CMK (cell line): ENCODE measurements around the gene ZNF576.
"Not testable (repeated sequence)": the region's sequence is repeated elsewhere in the genome, so short reads cannot be mapped to it uniquely, and the experiment has no call there.

Experiments used
- DNase-seq: peaks from one replicate; pipeline ENCODE4 v3.0.0-alpha.2; 2010; ENCODE audit warnings: low read depth

ZNF576 gene

DNA sequence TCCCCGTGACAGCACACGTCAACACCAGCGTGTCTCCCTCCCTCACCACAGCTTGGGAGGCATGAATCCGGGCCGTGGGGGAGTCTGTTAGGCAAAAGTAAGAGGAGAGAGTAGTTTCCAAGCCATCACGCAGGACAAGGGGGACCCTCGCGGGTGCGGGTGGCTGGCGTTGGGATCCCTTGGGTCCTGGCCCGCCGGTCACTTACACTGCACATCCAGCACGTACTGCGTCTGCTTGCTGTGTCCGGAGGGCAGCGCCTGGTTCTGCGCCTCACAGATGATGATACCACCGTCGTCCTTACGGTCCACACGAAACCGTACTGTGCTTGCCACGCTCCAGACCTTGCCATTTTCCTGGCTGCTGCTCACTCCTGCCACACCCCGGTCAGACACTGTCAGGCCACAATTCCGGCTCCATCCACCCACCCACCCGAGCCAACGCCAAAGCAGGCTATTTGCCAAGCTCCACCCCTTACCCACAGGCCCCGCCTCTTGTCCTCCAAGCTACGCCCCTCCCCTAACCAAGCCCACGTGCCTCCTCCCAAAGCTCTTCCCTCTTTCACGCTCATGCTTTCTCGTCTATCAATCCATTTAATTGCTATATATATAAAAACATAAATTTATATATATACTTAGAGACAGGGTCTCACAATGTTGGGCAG lies 29.7 kb downstream of the ZNF576 start:
- peak; percentile 88 for DNase-seq

DNA sequence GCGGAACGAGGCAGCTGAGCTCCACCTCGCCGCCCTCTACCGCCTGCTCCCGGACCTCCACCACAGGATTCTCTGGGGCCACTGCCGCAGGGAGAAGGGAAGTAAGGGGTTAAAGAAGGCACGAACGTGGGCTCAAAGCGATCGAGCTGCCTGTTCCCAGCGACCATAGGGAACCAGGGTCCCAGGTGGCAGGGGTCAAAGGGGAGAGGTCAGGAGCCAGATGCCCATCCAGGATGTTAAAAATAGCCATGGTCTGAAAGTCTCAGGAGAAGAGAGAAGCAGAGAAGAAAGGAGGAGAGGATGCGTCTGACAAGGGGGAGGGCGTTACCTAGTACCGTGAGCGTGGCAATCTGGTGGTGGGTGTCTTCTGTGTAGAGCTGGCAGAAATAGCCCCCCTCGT lies 30.4 kb downstream of the ZNF576 start:
- no peak for DNase-seq

DNA sequence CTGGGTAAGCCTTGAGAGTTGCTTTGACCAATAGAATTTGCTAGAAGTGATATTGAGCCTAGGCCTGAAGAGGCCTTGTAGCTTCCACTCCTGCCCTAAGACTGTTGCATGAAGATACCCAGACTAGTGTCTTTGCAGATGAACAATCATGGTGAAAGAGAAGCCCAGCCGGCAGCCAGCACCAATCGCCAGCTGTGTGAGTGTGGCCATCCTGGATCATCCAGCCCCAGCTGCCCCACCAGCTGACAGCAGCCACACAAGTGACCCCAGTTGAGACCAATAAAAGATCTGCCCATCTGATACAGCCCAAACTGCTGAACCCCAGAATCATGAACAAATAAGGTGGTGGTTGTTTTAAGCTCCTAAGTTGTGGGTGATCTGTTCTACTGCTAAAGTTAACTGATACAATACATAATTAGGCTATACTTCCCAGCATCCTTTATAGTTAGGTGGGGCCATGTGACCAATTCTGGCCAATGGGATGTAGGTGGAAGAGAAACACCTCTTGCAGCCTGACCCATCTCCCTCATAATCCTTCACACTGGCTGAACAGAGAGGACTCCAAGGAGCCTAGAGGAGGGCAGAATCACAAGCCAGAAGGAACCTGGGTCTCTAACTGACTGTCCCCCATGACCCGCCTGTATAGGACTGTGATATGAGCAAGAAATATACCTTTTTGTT lies 32.4 kb downstream of the ZNF576 start:
- no peak for DNase-seq

DNA sequence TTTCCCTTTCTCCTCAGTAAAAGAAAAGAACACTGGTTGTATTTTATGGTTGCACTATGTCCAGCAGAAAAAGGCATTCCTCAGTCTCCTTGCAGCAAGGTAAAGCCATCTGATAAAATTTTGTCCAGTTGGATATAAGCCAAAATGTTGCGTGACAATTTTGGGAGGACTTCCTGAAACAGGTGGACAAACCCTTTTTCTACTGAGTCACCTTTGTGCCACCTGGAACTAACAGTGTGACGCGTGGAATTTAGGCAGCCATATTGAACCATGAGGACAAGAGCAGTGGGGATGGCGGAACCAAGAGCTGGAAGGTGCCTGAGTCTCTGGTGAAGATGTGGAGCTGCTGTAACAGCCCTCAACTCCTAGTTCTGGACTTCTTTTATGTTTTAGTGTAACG lies 35.1 kb downstream of the ZNF576 start:
- no peak for DNase-seq

DNA sequence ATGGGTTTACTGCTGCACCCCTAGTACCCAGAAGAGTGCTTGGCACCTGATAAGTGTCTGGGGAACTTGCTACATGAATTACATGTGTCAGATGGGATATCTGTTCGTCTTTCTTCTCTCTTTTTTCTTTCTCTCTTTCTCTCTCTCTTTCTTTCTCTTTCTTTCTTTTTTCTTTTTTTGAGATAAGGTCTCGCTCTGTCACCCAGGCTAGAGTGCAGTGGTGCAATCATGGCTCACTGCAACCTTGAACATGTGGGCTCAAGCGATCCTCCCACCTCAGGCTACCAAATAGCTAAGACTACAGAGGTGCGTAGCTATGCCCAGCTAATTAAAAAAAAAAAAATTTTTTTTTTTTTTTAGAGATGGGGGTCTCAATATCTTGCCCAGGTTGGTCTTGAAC lies 37.1 kb downstream of the ZNF576 start:
- DNase-seq = no peak

DNA sequence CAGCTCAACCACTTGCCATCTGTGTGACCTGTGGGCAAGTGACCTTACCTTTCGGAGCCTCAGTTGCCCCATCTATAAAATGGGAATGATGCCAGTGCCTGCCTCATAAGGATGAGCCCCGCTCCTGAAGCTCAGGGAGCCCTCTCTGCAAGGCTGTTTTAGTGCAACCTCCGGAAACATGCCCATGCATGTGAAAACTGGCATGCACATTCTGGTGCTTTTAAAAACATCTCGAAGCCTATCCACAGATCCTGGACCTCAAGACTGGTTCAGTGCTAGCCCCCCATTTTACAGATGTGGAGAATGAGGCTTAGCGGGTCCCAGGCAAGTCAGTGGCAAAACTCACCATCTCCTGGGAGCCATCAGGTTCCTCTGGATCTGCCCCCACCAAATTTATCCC lies 37.7 kb downstream of the ZNF576 start:
- no peak for DNase-seq

DNA sequence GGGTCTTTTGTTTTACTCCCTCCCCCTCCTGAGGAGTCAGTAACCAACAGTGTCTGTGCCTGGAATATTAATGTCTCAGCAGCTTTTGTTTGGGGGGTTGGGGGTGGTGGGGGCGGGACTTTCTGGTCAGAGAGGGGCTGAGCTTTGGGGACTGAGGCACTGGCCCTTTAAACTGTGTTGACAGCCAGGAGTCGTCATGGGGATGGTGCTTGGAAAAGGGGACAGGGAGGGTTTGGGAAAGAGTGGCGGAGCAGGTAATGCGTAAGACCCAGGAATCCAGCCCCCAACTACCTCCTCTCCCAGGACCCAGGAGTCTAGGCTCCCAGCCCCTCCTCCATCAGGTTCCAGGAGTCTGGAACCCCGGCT lies 38.1 kb downstream of the ZNF576 start:
- DNase-seq = no peak

DNA sequence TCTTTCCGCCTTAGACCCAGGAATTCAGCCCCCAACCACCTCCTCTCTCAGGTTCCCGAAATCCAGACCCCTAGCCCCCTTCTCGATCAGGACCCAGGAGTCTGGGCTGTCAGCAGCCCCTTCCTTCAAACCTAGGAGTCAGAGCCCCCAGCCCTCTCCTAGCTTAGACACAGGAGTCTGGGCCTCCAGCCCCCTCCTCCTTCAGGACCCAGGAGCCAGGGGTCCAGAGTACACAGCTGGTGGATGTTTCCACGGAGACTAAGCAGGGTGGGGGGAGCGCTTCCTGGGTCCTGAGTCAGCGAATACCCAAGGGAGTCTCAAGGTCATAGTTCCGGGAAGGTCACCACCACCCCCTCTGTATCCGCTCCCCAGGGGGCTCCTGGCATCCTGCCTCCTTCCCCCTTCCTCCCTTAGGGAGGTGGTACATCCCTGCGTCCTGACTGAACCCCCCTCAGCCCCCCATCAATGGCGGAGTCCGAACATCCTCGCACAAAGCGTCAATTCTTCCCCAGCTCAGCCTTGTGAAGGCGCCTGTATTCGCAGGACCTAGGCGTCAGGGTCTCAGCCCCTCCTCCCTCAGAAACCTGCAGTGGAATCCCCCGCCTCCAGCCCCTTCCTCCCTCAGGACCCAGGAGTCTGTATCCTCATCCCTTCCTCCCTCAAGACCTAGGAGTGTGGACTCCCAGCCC lies 38.6 kb downstream of the ZNF576 start:
- no peak for DNase-seq

DNA sequence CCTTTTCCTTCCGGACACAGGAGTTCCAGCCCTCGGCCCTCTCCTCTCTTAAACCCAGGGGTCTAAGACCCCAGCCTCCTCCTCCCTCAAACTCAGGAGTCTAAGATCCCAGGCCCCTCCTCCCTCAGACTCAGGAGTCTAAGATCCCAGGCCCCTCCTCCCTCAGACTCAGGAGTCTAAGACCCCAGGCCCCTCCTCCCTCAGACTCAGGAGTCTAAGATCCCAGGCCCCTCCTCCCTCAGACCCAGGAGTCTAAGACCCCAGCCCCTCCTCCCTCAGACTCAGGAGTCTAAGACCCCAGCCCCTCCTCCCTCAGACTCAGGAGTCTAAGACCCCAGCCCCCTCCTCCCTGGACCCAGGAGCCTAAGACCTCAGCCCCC lies 39.2 kb downstream of the ZNF576 start:
- not testable (repeated sequence) for DNase-seq

DNA sequence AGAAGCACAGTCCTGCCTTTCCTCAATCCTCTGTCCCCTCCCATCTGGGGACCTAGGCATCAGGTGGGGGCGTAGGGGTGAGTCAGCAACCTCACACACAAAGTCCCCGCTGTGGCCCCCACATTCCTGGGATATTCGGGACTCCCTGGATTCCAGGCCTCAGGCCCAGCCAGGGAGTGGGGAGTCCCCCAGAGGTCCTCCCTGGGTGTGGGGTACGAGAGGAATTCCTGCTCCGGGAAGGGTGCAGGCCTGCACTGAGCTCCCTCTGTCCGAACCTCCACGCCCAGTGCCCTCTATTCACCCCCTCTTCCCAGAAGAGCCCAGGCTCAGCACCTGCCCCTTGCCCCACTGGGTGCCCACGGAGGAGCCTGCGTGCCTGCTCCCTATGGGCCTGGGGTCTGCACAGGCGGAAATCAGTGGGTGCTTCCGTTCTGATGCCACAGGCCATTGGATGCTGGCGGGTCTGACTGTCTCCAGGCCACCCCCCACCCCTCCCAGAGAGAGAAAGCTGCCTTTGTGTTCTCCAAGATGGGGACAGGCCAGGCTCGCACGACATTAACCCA lies 39.8 kb downstream of the ZNF576 start:
- no peak for DNase-seq

DNA sequence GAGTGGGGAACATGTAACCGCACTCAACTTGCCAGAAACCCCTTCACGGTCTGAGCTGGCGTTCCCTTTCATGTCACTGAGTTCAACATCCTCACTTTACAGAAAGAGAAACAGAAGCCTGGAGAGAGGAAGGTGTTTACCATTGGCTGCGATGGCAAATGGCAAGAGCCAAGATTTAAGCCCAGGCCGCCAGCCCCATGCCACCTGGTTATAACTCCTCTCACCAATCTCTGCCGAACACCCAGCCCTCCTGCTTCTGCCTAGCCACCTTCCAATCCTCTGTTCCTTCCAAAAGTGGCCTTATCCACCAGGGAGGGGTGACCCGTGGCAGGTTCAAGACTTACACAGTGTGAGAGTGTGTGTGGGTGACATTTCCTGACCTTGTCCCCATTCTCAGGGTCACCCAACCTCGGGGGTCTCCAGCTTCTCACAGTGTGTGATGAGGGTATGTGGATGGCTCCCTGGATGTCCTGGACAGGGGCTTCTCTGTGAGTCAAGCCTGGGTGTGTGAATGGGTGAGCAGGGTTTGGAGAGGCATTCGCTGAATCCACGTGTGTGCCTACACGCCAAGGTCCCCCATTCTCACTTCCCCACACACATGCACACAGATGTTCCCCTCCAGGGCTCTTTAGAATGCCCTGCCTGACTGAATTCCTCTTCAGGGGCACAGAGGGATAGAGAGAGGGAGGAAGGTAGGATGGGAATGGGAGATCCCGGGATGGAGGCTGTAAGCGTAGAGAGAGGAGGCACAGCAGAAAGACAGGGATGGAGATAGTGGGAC lies 42.0 kb downstream of the ZNF576 start:
- DNase-seq = no peak

DNA sequence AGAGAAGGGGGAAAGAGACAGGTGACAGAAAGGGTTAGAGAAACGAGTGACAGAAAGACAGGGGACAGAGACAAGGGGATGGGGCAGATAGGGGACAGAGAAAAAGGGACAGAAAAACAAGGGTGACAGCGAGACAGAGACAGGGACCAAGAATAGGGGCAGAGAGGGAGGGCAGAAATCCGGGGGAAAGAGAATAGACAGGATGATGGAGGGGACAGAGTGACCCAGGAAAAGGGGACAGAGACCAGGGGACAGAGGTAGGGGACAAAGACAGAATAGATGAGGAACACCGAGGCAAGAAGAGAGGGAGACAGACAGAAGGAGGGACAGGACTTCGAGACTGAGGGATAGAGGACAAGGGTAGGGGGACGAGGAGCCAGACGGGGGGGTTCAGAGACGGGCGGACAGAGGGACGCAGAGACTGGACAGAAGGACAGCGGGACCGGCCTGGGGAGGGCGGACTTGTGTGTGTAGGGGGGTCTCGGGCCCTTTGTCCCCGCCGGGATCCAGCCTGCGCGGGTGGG lies 42.7 kb downstream of the ZNF576 start:
- DNase-seq = no peak

DNA sequence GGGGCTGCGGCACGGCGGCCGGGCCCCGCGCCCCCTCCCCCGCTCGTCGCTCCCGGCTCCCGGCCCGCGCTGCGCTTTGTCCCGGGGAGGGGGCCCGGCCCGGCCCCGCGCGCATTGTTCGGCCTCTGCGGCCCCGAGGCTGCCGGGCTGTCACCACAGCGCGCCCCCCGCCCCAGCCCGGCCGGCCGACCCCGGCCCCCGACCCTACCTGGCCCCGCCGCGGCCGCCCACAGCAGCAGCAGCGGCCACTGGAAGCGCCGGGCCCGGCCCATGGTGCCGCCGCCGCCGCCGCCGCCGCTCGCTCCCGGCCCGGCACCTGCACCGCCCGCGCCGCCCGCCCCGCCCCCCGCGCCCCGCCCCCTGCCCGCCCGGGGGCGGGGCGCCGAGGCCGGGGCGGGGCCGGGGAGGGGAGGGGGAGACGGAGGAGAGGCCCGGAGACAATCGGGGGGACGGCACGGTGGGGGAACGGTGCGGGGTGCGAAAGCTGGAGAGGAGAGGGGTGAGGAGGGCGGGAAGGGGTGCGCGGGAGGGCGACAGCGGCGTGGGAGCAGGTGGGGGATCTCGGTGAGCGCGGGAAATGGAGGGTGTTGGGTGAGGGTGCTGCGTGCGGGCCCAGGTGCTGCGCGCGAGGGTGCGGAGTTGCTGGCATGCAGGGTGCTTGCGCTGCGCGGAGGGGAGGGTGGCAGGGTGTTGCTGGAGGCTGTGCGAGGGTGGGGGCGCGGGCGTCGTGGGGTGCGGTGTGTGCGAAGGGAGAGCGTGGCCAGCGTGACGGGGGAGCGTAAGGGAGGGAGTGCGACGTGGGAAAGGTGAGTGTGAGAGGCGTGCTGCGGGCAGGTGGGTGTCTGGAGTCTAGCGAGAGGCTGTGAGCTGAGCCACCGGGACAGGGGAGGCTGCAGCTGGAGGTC lies 43.4 kb downstream of the ZNF576 start, which contains the start of gene CADM4:
Gene CADM4, minus strand, starts transcription at position 332 of the 905 bp plus-strand sequence. Its CDS starts 60 bp downstream, at position 272.
- DNase-seq = no peak

DNA sequence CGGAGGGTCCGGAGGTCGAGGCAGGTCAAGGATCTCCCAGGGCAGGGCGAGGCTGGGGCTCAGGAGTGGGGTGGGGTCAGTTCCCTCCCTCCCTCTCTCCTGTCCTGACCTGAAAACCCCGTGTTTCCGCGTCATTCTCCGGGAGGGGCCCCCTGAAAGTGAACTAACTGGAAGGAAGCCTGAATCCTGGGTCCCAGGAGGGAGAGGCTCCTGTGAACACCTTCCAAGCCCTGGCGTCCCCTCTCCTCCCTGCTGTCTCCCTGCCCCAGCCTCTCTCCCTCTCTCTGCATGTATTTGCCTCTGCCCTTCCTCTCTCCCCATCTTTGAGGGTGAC lies 44.0 kb downstream of the ZNF576 start:
- no peak for DNase-seq

DNA sequence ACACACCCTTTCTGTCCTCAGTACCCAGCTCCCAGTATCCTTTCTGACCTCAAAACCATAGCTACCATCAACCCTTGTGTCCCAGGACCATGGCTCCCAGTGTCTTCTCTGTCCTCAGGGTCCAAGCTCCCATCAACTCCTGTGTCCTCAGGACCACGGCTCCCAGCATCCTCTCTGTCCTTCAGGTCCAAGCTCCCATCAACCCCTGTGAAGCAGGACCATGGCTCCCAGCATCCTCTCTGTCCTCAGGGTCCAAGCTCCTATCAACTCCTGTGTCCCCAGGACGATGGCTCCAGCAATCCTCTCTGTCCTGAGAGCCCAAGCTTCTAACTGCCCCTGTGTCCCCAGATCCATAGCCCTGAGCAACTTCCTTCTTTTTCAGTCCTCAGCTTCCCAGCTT lies 44.9 kb downstream of the ZNF576 start:
- no peak for DNase-seq

DNA sequence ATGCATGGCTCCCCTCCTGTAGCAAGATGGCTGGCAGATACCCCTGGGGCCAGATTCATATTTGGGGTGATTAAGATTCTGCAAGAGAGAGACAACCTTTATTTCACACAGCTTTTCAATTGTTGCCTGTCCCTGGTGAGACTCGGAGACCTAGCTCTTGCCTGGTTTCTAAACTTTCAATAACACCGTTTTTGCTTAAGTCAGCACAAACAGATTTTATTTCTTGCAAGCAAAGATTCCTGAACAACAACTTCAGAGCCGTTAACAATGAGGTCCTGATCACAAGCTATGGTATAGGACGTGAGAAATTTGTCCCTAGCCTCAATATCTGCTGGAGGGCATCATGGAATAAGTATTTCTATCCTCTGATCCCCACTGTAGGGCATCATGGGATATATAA lies 46.1 kb downstream of the ZNF576 start:
- DNase-seq = no peak

DNA sequence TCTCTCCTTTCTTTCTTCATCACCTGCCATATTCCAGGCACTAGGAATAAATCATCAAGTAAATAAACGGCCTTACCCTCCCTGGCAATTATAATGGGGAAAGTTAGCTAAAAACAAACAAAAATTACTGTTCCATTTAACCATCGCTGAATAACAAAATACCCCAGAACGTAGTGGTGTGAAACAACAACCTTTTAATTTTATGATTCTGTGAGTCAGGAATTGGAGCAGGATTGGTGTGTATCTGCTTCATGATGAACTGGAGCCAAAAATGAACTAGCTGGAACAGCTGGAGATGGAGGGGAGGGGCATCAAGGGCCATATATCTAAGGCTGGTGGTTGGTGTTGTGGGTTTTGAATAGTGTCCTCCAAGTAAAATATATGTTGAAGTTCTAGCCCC lies 46.9 kb downstream of the ZNF576 start:
- DNase-seq = no peak

DNA sequence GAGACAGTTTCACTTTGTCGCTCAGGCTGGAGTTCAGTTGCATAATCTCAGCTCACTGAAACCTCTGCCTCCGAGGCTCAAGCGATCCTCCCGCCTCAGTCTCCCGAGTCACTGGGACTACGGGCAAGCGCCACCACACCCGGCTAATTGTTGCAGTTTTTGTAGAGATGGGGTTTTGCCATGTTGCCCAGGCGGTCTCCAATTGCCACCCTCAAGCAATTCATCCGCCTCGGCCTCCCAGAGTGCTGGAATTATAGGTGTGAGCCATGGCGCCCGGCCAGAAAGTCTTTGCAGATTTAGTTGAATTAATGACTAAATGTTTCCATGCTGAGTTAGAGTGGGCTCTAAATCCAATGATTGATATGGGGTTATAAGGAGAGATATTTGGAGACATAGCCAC lies 47.8 kb downstream of the ZNF576 start:
- no peak for DNase-seq

DNA sequence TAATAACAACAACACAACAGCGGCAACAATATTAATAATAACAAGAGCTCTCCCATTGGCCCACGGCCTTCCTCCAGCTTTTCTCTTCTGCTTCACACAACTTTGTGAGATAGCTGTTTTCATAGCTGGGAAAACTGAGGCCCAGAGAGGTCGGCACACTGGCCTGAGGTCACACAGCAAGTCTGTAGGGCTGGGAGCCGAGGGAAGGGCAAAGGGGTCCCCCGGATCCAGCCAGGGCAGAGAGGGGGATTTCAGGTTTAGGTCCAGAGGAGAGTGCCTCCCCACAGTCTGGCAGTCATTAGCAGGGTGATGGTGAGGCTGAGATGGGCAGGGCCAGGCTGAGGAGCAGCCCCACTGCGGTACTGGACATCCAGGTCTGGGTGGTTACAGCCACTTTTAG lies 52.2 kb downstream of the ZNF576 start:
- DNase-seq = no peak

DNA sequence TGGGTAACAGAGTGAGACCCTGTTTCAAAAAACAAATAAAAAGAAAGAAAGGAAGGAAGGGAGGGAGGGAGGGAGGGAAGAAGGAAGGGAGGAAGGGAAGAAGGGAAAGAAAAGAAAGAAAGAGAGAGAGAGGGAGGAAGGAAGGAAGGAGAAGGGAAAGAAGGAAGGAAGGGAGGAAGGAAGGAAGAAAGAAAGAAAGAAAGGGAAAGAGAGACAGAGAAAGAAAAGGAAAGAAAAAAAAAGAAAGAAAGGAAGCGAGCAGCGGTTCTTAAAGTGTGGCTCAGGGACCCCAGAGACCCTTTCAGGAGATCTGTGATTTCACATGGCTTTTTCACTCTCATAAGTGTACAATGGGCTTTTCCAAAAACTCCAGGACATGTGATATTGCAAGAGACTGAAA lies 53.1 kb downstream of the ZNF576 start:
- no peak for DNase-seq

DNA sequence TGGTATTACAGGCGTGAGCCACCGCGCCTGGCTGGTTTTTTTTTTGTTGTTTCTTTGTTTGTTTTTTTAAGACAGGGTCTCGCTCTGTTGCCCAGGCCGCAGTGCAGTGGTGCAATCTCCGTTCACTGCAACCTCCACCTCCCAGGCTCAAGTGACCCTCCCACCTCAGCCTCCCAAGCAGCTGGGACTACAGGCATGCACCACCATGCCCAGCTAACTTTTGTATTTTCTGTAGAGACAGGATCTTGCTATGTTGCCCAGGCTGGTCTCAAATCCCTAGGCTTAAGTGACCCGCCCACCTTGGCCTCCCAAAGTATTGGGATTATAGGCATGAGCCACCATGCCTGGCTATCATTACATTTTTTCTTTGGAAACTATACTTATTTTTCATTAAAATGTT lies 53.9 kb downstream of the ZNF576 start:
- DNase-seq = not testable (repeated sequence)
